Measurements from ENCODE around the gene LMF1. TPM values are rescaled to one million over a fixed set of nuclear protein-coding genes. Genes with fewer than 3 reads are reported as not detected.

Gene LMF1
- total and polyA plus RNA-seq, 2 of the 4 experiments (the other 2 are of a cell fraction) = 7.7 to 13.1 TPM

- CTCF ChIA-PET = no interaction called here
- TF ChIP-seq BHLHE40 (IDR thresholded peaks at IDR 0.05; ENCODE audit: low read depth, low read length) (no peak), FOS (IDR thresholded peaks at IDR 0.05; ENCODE audit: low read depth, low read length) (no peak), SMC3 (IDR thresholded peaks at IDR 0.05; ENCODE audit: low read depth, low read length) (no peak), CEBPB (IDR thresholded peaks at IDR 0.05; ENCODE audit: low read depth, low read length) (no peak), NFE2L2 (IDR thresholded peaks at IDR 0.05; ENCODE audit: low read depth, low read length) (no peak), MAFK (IDR thresholded peaks at IDR 0.05; ENCODE audit: low read depth, low read length) (no peak), RCOR1 (IDR thresholded peaks at IDR 0.05; ENCODE audit: insufficient replicate concordance, low read length) (no peak), MAZ (IDR thresholded peaks at IDR 0.05; ENCODE audit: borderline replicate concordance, low read depth, low read length) (no peak), MXI1 (IDR thresholded peaks at IDR 0.05; ENCODE audit: borderline replicate concordance, low read depth, low read length) (no peak), RAD21 (IDR thresholded peaks at IDR 0.05; ENCODE audit: low read length) (no peak), CHD1 (IDR thresholded peaks at IDR 0.05; ENCODE audit: low read depth, low read length) (no peak), CTCF (conservative IDR thresholded peaks at IDR 0.05; ENCODE audit: low read depth, low read length) (no peak)
- TF ChIP-seq, protein P1, sequence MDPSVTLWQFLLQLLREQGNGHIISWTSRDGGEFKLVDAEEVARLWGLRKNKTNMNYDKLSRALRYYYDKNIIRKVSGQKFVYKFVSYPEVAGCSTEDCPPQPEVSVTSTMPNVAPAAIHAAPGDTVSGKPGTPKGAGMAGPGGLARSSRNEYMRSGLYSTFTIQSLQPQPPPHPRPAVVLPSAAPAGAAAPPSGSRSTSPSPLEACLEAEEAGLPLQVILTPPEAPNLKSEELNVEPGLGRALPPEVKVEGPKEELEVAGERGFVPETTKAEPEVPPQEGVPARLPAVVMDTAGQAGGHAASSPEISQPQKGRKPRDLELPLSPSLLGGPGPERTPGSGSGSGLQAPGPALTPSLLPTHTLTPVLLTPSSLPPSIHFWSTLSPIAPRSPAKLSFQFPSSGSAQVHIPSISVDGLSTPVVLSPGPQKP (IDR thresholded peaks at IDR 0.05; ENCODE audit: borderline replicate concordance, low read depth, low read length) = no peak
- TF ChIP-seq, protein P2, sequence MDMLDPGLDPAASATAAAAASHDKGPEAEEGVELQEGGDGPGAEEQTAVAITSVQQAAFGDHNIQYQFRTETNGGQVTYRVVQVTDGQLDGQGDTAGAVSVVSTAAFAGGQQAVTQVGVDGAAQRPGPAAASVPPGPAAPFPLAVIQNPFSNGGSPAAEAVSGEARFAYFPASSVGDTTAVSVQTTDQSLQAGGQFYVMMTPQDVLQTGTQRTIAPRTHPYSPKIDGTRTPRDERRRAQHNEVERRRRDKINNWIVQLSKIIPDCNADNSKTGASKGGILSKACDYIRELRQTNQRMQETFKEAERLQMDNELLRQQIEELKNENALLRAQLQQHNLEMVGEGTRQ (IDR thresholded peaks at IDR 0.05; ENCODE audit: low read depth, low read length) = no peak
Measured at GRCh38 chr16:983044-984030, 12.6 kb upstream of the LMF1 start.

More at GRCh38 chr16:983044-984030, 12.6 kb upstream of the LMF1 start:
- H4K91ac ChIP-seq (ENCODE audit: insufficient read depth, low read depth, low read length) = no peak overlapping the region
- no peak overlapping the region for H3K9ac ChIP-seq (ENCODE audit: low read depth, low read length)
- H3K9me1 ChIP-seq (ENCODE audit: insufficient read depth, low read length) = no peaks in the 10 kb centered on the region
- no peak overlapping the region for H4K5ac ChIP-seq (ENCODE audit: low read depth, low read length)
- in situ Hi-C loops (cut with MboI; ENCODE audit: low sequenced_read_pairs) (no loop called here), intact Hi-C loops (cut with micrococcal nuclease) (loop anchor here (5.0 kb wide), 1 partner anchor 271 kb away; no protein-coding TSS in a partner anchor), dilution Hi-C loops (cut with HindIII; ENCODE audit: low sequenced_read_pairs, unreplicated experiment) (no loop called here)
- H3K23ac ChIP-seq (ENCODE audit: low read depth, low read length) = no peak overlapping the region
- H2BK120ac ChIP-seq (ENCODE audit: low read depth, low read length) = no peak overlapping the region
- H3K56ac ChIP-seq (ENCODE audit: extremely low read depth, insufficient read depth, low read length) = no peak overlapping the region
- H3K4me3 ChIP-seq (ENCODE audit: insufficient read depth, low read depth, low read length) = no peak overlapping the region
- H2AK9ac ChIP-seq (replicated peaks; ENCODE audit: low read depth, low read length, poor library complexity) = no peak overlapping the region
- peaks cover 87% of the 10 kb centered on the region for H3K27me3 ChIP-seq (ENCODE audit: control insufficient read depth, insufficient read depth, low read length)
- no peaks in the 10 kb centered on the region for H3K9me3 ChIP-seq (ENCODE audit: control insufficient read depth, insufficient read depth, low read length)
- no peaks in the 10 kb centered on the region for H3K36me3 ChIP-seq (ENCODE audit: control insufficient read depth, insufficient read depth, low read length)
- H3K27ac ChIP-seq (ENCODE audit: insufficient read depth, low read length) = no peak overlapping the region
- H2AK5ac ChIP-seq (ENCODE audit: low read depth, low read length) = no peak overlapping the region
- POLR2A ChIA-PET (ENCODE audit: unreplicated experiment) = no interaction called here
- no peak for DNase-seq
- H3K79me1 ChIP-seq (ENCODE audit: low read depth in 1 of 2, low read length in 2 of 2) = no peaks in the 10 kb centered on the region
- no peak overlapping the region for H3K4ac ChIP-seq (ENCODE audit: low read depth, low read length)
- no peak overlapping the region for H4K8ac ChIP-seq (ENCODE audit: low read depth in 2 of 2, low read length in 2 of 2)
- 69% methylated on average over 36 of the region's 59 CpGs; no CpG with 5 or more reads in 1 of the 2 experiments for WGBS, 2 experiments (ENCODE audit: extremely low coverage in 2 of 2, insufficient read length in 1 of 2)
- no TSS peak for BruUV-seq (replicated peaks)
- H4K20me1 ChIP-seq (ENCODE audit: insufficient read depth, low read length) = no peaks in the 10 kb centered on the region
- no peak for ATAC-seq (ENCODE audit: low read depth)
- no peak overlapping the region for H2BK5ac ChIP-seq (ENCODE audit: low read depth, low read length, poor library complexity, severe bottlenecking)
- peak overlapping the region; percentile 32 for H2AFZ ChIP-seq (replicated peaks; ENCODE audit: low read length, poor library complexity)
- H2BK15ac ChIP-seq (ENCODE audit: low read depth, low read length) = no peak overlapping the region
- H3K18ac ChIP-seq (ENCODE audit: low read depth, low read length) = no peak overlapping the region
- H2BK20ac ChIP-seq (ENCODE audit: low read depth, low read length) = no peak overlapping the region
- no peak overlapping the region for H3K4me2 ChIP-seq (ENCODE audit: low read depth, low read length)
- H3K14ac ChIP-seq (replicated peaks; ENCODE audit: low read depth, low read length) = no peak overlapping the region
- no peaks in the 10 kb centered on the region for H3K4me1 ChIP-seq (ENCODE audit: control insufficient read depth, insufficient read depth, low read length)
